GM21515 (cell line): ENCODE measurements around the gene GNAL.
"Not testable (repeated sequence)": the region's sequence is repeated elsewhere in the genome, so short reads cannot be mapped to it uniquely, and the experiment has no call there.

Experiments used
- ATAC-seq: cut with Tn5 transposase; IDR thresholded peaks from one replicate; pipeline ENCODE4 v1.9.1; 2021; ENCODE audit not compliant: unreplicated experiment

Gene GNAL

DNA sequence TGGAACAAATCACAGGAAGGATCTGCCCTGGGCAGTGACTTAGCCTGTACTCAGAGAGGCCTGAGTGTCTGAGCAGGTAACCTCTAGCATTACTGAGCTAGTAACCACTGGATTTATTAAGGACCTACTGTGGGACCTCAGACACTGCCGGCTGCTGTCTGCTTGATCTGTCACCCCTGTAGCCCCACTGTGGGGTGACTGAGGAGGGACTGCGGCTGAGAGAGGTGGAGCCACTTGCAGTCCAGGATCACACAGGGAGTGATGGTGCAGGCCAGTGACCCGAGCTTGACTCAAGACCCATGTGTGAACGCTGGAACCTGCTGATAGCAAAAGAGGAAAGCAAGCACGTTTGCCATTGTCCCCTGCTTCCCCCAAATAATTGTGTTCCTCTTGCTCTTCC lies 177.7 kb downstream of the GNAL start:
- ATAC-seq, result no peak

DNA sequence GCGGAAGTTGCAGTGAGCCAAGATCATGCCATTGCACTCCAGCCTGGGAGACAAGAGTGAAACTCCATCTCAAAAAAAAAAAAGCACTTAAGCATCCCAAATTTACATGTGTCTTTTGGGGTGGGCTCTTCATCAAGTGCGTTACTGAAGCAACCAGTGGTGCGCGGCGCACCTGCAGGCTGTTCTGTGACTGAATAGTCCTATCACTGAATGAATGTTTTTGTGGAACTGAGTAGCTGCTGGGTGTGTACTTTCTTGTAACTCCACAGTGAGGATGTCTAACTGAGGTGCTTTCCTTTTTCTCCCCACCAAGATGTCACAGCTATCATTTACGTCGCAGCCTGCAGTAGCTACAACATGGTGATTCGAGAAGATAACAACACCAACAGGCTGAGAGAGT lies 179.2 kb downstream of the GNAL start:
- ATAC-seq, result no peak

- ATAC-seq, result no peak
Observed at GRCh38 chr18:11871501-11871900, 182.4 kb downstream of the GNAL start.

DNA sequence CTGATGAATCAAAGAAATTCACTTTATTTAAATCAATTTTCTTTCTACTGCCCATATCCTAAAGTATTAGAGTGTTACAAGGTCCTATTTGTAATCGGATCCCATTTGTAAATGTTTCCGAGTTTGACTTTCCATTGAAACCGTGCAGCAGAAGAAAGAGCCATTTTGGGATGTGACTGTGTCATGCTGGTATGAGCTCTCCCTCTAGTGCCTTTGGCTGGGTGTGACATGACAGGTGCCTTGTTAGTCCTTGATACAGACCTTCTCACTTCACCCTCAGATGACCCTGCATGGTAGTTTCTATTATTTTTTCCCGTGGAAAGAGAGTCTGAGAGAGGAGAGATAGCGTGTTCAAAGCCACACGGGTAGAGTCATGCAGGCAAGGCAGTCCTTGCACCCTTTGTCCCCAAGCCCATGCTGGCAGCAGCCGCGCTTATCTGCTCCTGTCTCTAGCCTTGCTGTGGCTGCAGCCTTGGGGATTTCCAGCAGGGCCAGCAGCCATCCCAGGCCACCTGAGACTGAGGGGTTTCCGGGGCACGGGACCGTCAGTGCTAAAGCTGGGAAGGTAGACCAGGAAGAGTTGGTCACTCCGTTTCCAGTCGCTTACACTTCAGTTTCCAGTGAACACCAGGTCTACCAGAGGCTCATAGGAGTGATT lies 183.5 kb downstream of the GNAL start:
- no peak for ATAC-seq

GRCh38 chr18:11873670-11874340 lies 184.7 kb downstream of the GNAL start:
- no peak for ATAC-seq

DNA sequence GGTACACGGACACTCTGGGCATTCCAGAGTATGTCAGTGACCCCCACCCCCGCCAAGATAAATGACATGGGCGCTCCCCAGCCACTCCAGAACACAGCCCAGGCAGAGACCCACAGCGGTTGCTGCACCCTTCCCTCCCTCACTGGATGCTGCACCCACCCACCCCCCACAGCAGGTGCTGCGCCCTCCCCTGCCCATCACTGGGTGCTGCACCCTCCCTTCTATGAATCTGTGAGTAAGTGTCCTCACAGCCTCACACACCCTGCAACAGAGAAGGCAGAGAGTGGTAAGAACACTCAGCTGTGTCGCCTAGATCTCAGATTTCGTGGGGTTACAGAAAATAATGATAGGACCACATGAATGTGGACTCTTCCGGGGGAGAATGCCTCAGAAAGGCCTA lies 185.6 kb downstream of the GNAL start:
- ATAC-seq, result no peak

- ATAC-seq, result no peak
Observed at GRCh38 chr18:11877497-11878135, 188.6 kb downstream of the GNAL start.

GRCh38 chr18:11880586-11881304 lies 191.7 kb downstream of the GNAL start:
- no peak for ATAC-seq

DNA sequence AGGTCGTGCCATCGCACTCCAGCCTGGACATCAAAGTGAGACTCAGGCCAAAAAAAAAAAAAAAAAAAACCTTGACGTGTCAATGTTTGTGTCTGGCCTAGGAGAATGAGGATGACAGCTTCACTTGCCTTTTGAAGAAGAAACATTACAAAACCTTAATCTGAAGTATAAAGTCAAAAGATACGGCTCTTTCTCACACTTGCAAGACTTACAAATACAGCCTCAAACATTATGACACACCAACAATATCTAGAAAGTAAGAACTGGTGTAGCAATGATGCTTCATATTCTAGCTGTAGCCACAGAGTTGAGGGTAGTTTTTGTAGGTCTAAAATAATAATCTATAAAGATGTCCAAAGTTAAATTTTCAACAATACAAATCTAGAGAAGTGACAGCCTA lies 193.6 kb downstream of the GNAL start:
- ATAC-seq, result no peak

GRCh38 chr18:11883153-11883552 lies 194.1 kb downstream of the GNAL start:
- peak; percentile 81 for ATAC-seq

DNA sequence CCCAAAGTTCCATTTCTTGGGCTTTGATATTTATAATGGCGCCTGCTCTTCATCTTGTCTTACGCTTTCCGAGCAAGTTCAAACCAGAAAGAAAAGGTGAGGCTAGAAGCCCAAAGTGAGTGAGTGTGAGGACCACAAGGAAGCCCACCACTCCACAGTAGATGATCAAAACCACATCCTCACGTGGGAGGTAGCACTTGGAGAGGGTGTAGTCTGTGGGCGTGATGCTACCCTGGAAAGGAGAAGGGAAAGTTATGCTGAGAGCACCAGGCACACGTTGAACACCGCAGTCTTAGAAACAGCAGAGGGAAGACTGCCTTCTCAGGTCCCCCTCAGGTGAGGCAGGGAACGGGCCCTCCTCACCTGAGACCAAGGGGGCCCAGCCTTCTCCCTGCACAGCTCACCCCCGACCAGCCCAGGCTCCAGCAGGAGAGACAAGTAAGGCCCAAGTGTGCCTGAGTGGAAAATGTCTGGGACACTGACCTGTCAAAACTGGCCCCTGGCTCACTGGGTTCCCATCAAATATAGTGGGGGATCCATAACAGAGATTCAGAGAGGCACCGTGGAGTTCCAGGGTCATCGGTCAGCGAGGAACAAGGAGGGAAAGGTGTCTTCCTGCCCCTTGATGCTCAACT lies 195.4 kb downstream of the GNAL start:
- ATAC-seq, result no peak

DNA sequence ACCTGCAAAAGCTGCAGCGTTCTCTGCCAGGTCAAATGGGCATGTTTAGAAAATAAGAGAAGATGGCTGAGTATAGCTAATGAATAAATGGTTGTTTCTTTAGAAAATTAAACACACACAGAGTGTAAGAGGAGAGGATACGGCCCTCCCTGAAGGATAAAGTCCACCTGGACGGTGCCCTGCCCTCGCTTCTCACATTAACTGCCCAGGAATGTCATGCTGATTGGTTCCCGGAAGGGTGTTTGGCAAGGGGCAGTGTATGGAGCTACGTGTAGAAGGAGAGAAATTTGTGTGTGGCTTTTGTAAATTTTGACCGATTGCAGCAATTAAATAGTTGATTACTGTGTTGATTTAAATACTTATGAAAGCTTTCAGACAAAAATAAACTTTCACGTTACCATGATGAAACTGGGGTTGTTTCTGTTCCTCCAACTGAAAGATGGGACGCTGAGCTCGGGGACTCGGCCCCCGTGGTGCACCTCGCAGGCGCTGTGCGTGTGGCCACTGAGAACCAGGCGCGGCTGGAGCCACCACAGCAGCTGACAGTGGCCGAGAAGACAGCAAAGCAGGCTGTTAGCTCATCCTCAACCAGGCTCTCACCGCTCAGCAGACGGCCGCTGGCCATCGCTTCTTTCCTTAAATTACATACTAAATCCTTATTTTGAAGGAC lies 196.3 kb downstream of the GNAL start:
- ATAC-seq, result no peak

GRCh38 chr18:11886577-11887110 lies 197.6 kb downstream of the GNAL start:
- ATAC-seq, result no peak

DNA sequence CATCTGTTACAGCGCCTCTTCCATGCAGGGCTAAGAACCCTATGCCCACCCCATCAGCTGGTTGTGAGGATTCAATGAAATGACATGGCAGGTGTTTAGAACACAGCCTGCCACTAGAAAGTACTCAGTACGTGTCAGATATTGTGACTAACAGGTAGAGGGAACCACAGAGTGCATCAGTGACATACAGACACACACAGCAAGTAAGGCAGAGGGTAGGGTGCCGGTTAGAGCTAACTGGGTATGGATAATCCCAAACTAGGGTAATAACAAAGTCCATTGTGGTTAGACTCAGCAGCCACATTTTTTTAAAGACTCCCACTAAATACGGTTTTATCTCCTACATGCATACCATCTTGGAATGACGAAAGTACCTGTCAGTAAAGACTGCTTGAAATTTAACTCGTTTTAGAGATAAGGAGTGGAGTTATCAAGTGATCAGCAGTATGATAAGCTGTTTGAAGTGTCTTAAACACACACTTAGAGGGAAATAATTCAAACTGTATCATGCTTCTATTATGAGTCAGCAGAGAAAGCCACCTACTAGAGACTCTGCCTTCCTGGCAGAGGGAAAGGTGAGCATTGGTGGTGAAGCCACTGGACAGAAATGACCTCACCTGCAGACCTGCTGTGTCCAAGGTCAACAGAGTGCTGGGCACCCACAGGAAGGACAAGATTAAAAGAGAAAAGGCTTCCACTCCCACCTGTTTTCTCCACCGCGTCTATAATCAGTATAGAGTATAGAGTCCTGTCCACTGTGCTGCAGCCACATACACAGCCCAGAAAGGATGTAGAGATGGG lies 198.5 kb downstream of the GNAL start:
- no peak for ATAC-seq

DNA sequence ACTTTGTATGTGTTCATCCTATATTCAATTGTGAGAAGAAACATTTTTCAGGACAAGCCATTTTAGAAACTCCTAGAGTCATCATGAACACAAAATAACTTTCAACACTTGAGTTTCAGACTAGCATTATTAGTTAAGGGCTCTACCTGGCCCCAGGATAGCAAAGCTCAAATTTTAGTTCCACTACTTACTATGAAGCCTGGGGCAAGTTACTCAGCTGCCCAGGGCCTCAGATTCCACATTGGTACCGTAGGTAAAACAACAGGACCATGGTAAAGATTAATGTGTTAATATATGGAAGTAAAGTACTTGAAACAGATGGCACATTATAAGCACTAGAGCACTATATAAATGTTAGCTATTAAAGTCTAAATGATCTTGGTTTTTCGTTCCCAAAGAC lies 199.7 kb downstream of the GNAL start:
- no peak for ATAC-seq

DNA sequence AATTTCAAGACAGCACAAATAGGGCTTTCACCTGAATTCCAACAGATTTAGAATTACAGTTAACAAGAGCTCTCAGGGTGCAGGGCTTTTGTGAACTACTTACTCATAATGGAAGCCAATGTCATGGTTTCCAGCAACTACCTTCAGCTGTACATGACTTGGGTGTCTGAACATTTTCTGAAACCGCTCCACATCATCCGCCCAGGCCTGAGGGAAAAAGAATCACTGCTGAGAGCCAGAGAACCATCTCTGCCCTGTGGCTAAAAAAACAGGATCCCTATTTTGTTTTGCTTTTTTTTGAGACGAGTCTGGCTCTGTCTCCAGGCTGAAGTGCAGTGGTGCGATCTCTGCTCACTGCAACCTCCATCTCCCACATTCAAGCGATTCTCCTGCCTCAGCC lies 200.2 kb downstream of the GNAL start:
- no peak for ATAC-seq

GRCh38 chr18:11891737-11892136 lies 202.7 kb downstream of the GNAL start:
- ATAC-seq, result no peak

- not testable (repeated sequence) for ATAC-seq
Observed at GRCh38 chr18:11892438-11892837, 203.4 kb downstream of the GNAL start.

DNA sequence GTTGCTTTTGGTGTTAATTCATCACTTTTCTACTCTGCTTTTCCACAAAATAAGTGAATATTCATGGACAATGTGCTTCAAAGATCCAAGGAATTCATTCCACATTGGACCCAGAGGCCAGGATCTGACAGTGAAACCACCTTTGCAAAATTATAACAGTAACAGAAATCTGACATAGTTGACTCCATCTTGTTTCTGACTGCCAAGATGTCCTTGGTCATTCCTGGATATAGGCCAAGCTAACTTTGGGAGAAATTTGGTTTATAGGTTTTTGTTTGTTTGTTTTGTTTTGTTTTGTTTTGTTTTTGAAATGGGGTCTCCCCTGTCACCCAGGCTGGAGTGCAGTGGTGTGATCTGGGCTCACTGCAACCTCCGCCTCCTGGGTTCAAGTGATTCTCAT lies 208.7 kb downstream of the GNAL start:
- no peak for ATAC-seq

- no peak for ATAC-seq
Observed at GRCh38 chr18:11899063-11899462, 210.0 kb downstream of the GNAL start.
